ENCODE results near the gene DPYSL4. TPM values are rescaled to one million over a fixed set of nuclear protein-coding genes. Genes with fewer than 3 reads are reported as not detected.

DPYSL4 gene
- total RNA-seq, 4 donors from 2014 or later: 0.27 TPM; not detected in 3

GRCh38 chr10:132243626-132244025, 56.9 kb downstream of the DPYSL4 start:
- Histone ChIP-seq H3K27ac (no peak overlapping the region), H3K36me3 (no peaks in the 10 kb centered on the region), H3K9me3 (no peaks in the 10 kb centered on the region), H3K27me3 (no peaks in the 10 kb centered on the region), H3K4me3 (no peak overlapping the region), H3K4me1 (no peaks in the 10 kb centered on the region)
- TF ChIP-seq, protein P1, sequence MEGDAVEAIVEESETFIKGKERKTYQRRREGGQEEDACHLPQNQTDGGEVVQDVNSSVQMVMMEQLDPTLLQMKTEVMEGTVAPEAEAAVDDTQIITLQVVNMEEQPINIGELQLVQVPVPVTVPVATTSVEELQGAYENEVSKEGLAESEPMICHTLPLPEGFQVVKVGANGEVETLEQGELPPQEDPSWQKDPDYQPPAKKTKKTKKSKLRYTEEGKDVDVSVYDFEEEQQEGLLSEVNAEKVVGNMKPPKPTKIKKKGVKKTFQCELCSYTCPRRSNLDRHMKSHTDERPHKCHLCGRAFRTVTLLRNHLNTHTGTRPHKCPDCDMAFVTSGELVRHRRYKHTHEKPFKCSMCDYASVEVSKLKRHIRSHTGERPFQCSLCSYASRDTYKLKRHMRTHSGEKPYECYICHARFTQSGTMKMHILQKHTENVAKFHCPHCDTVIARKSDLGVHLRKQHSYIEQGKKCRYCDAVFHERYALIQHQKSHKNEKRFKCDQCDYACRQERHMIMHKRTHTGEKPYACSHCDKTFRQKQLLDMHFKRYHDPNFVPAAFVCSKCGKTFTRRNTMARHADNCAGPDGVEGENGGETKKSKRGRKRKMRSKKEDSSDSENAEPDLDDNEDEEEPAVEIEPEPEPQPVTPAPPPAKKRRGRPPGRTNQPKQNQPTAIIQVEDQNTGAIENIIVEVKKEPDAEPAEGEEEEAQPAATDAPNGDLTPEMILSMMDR (IDR thresholded peaks at IDR 0.05): no peak
- TF ChIP-seq POLR2A (IDR thresholded peaks at IDR 0.05): no peak
- no peak for DNase-seq

GRCh38 chr10:132245056-132245455, 58.3 kb downstream of the DPYSL4 start:
- no peak for DNase-seq
- Histone ChIP-seq H3K27ac (no peak overlapping the region), H3K36me3 (no peaks in the 10 kb centered on the region), H3K4me3 (no peak overlapping the region), H3K27me3 (no peaks in the 10 kb centered on the region), H3K9me3 (no peaks in the 10 kb centered on the region), H3K4me1 (no peaks in the 10 kb centered on the region)
- TF ChIP-seq, protein P1 (IDR thresholded peaks at IDR 0.05): no peak
- TF ChIP-seq POLR2A (IDR thresholded peaks at IDR 0.05): no peak

DNA sequence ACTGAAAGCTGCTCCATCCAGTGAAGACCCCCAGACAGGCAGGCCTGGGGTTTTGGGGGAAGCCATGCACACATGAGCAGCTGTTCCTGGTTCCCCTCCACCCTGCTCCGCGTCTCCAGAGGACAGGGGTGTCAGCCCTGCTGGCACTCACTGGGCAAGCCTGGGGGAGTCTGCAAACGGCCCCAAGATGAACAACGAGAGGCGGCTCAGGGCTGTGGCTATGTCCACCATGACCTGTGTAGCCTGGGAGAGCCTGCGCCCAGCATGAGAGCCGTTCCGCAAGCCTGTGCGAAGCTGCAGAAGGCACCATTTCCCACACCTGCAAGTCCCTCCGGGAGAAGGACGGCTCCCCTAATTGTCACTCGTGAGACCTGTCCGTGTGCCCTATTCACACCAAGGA, 59.5 kb downstream of the DPYSL4 start:
- H3K4me3 ChIP-seq: no peak overlapping the region
- no peak overlapping the region for H3K27ac ChIP-seq
- no peak for DNase-seq
- no peaks in the 10 kb centered on the region for H3K9me3 ChIP-seq
- H3K27me3 ChIP-seq: no peaks in the 10 kb centered on the region
- no peaks in the 10 kb centered on the region for H3K36me3 ChIP-seq
- no peak for TF ChIP-seq POLR2A (IDR thresholded peaks at IDR 0.05)
- TF ChIP-seq, protein P1 (IDR thresholded peaks at IDR 0.05): no peak
- H3K4me1 ChIP-seq: no peaks in the 10 kb centered on the region

DNA sequence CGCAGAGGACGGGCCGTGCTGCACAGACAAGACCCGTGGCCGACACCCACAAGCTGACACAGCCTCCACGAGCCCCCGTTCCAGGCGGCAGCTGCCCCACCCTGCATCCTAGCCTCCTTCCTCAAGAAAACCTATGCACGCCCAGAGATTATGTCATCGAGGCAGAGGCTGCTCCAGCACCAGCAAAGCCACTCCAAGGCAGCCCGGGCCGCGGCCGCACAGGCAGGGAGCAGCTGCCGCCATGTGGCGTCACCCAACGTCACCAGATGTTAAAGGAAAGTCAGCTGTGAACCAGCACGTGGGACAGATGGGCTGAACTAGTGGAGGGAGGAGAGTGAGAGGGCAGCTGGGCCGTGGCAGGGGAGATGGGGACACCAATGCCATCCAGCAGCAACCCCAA, 61.2 kb downstream of the DPYSL4 start:
- no peak for TF ChIP-seq POLR2A (IDR thresholded peaks at IDR 0.05)
- TF ChIP-seq, protein P1 (IDR thresholded peaks at IDR 0.05): no peak
- Histone ChIP-seq H3K4me3 (no peak overlapping the region), H3K4me1 (no peaks in the 10 kb centered on the region), H3K27me3 (no peaks in the 10 kb centered on the region), H3K36me3 (no peaks in the 10 kb centered on the region), H3K9me3 (no peaks in the 10 kb centered on the region), H3K27ac (no peak overlapping the region)
- no peak for DNase-seq

DNA sequence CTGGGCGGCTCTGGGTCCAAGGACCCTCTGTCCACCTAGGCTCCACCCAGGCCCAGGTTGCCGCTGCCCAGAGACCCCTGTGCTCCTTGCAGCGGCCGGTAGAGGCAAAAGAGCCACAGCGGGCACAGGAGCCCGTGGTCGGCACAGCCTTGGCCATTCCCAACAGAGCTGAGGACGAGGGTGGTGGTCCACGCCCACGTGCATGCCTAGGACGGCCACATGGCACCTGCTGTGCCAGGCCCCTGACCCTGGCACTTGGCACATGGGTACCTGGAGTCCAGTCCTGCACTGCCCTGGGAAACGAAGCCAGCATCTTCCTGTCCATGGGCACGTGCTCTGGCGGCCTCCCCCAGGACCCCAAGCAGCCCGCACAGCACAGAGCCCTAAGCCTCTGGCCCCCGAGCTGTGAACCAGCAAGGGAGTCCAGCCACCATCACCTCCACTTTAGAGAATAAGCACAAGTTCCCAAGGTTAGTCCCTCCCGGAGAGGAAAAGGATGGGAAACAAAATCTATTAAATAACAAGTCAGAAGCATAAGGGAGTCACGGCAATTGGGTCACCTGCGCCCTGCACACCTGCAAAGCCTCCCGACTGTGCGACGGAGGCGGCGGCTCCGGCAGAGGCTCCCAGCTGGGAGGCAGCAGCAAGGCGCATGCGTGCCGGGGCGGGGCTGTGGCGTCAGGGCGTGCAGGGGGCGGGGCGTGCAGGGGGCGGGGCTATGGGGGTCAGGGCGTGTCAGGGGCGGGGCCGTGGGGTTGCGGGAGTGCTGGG, 61.9 kb downstream of the DPYSL4 start:
- TF ChIP-seq POLR2A (IDR thresholded peaks at IDR 0.05): no peak
- Histone ChIP-seq H3K27ac (no peak overlapping the region), H3K27me3 (no peaks in the 10 kb centered on the region), H3K4me3 (peak overlapping the region in 2 of 4 donors; percentile 6 to 21), H3K36me3 (no peaks in the 10 kb centered on the region), H3K4me1 (no peaks in the 10 kb centered on the region), H3K9me3 (no peaks in the 10 kb centered on the region)
- DNase-seq: peak; percentile 33 to 65 (median 56)

DNA sequence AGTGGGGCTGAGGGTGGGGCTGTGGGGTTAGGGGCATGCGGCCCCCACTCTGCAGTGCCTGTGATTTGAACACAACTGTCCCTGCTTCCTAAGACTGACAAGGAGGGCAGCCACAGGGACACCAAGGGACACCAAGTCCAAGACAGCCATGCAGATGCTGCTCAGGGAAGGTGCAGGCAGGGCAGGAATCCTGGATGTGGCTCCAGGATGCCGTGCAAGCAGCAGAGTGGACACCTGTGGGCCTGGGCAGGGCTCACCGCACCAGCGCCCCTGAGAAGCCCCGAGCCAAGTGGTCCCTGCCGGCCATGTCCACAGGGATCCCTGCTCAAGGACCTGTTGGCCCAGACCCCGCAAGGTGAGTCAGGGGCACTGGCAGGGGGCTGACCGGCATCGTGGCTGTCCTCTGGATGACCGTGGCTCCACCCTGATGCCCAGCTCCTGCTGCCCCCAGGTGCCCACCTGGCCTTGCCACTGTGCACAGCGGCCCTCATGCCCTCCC, 62.5 kb downstream of the DPYSL4 start:
- no peak for TF ChIP-seq POLR2A (IDR thresholded peaks at IDR 0.05)
- H3K4me3 ChIP-seq: no peak overlapping the region
- H3K4me1 ChIP-seq: no peaks in the 10 kb centered on the region
- no peaks in the 10 kb centered on the region for H3K27me3 ChIP-seq
- no peak overlapping the region for H3K27ac ChIP-seq
- H3K9me3 ChIP-seq: no peaks in the 10 kb centered on the region
- no peaks in the 10 kb centered on the region for H3K36me3 ChIP-seq
- DNase-seq: no peak

Data from Peyer's patch (tissue), 4 donors.